Tibial artery (tissue), 4 donors: Measurements from ENCODE around the gene CCDC196.

ENCODE experiments used
- DNase-seq, 2 donors: peaks; one replicate each; pipeline ENCODE4 v3.0.0-alpha.2; 2019
- H3K27ac ChIP-seq, 2 donors: fragments of 200-600 bp; sonication (generic) in 1 of 2; 1 replicate in 1 of 2; 2 replicates in 1 of 2; pipeline ENCODE4 v1.5.1; 2018 to 2019; ENCODE audit warnings: mild to moderate bottlenecking in 1 of 2
- H3K27me3 ChIP-seq, 2 donors: fragments of 200-600 bp; sonication (generic) in 1 of 2; one replicate each; pipeline versions ENCODE4 v1.5.1 to v1.6.0; 2016 to 2019
- H3K36me3 ChIP-seq, 3 donors: fragments of 200-600 bp; sonication (generic) in 2 of 3; one replicate each; pipeline ENCODE4 v1.5.1; 2016 to 2019; ENCODE audit warnings: mild to moderate bottlenecking in 2 of 3
- H3K4me1 ChIP-seq, 4 donors: fragments of 200-600 bp; sonication (generic) in 2 of 4; 1 replicate in 3 of 4; 2 replicates in 1 of 4; pipeline ENCODE4 v1.5.1; 2016 to 2019
- H3K4me3 ChIP-seq, 2 donors: fragments of 200-600 bp; sonication (generic) in 1 of 2; 1 replicate in 1 of 2; 2 replicates in 1 of 2; pipeline ENCODE4 v1.5.1; 2018 to 2019; ENCODE audit warnings: mild to moderate bottlenecking in 2 of 2
- H3K9me3 ChIP-seq, 3 donors: fragments of 200-600 bp; sonication (generic) in 1 of 3; one replicate each; pipeline ENCODE4 v1.5.1; 2016 to 2019
- CTCF ChIP-seq, 2 experiments: fragments of 200-600 bp in 1 of 2; fragments of 450-650 bp in 1 of 2; IDR thresholded peaks; one replicate each; pipeline ENCODE4 v1.5.1; 2017 to 2019; ENCODE audit warnings: antibody characterized with exemption in 2 of 2, mild to moderate bottlenecking in 1 of 2, moderate library complexity in 1 of 2
- intact Hi-C: fragments of 100-400 bp; cut with DNase I; formaldehyde crosslinking; loops from one replicate; pipeline ENCODE4 v1.15.0; 2023; ENCODE audit warnings: low total_unique reads

The CCDC196 gene

GRCh38 chr14:66485029-66485428 lies 1.1 kb upstream of the CCDC196 start:
- Histone ChIP-seq H3K4me1 (no peaks in the 10 kb centered on the region), H3K27ac (no peak overlapping the region), H3K9me3 (no peaks in the 10 kb centered on the region), H3K36me3 (no peaks in the 10 kb centered on the region), H3K4me3 (no peak overlapping the region), H3K27me3 (no peaks in the 10 kb centered on the region)
- intact Hi-C loops, result no loop called here
- TF ChIP-seq CTCF (IDR thresholded peaks at IDR 0.05), result no peak
- no peak for DNase-seq

DNA sequence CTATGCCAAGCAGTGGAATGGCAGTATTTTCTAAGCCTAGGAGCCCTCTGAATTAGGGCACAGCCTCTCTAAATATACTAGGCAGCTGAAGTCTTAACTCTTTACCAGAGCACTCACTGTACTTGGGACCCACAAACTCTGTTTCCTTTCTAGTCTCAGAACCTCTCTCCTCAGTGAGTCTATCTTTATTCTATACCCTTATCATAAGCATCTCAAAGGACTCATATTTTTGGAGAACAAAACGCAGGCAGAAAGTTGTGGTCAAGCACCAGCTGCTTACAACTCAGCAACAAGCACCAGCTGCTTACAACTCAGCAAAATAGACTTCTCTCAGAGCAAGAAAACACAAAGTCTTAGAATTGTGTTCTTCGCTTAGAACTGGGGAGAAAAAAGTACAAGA lies 993 bp downstream of the CCDC196 start:
- no peaks in the 10 kb centered on the region for H3K36me3 ChIP-seq
- TF ChIP-seq CTCF (IDR thresholded peaks at IDR 0.05), result no peak
- no peaks in the 10 kb centered on the region for H3K4me1 ChIP-seq
- no peak overlapping the region for H3K4me3 ChIP-seq
- H3K27ac ChIP-seq, result no peak overlapping the region
- H3K27me3 ChIP-seq, result no peaks in the 10 kb centered on the region
- DNase-seq, result no peak
- H3K9me3 ChIP-seq, result no peaks in the 10 kb centered on the region
- intact Hi-C loops, result no loop called here

DNA sequence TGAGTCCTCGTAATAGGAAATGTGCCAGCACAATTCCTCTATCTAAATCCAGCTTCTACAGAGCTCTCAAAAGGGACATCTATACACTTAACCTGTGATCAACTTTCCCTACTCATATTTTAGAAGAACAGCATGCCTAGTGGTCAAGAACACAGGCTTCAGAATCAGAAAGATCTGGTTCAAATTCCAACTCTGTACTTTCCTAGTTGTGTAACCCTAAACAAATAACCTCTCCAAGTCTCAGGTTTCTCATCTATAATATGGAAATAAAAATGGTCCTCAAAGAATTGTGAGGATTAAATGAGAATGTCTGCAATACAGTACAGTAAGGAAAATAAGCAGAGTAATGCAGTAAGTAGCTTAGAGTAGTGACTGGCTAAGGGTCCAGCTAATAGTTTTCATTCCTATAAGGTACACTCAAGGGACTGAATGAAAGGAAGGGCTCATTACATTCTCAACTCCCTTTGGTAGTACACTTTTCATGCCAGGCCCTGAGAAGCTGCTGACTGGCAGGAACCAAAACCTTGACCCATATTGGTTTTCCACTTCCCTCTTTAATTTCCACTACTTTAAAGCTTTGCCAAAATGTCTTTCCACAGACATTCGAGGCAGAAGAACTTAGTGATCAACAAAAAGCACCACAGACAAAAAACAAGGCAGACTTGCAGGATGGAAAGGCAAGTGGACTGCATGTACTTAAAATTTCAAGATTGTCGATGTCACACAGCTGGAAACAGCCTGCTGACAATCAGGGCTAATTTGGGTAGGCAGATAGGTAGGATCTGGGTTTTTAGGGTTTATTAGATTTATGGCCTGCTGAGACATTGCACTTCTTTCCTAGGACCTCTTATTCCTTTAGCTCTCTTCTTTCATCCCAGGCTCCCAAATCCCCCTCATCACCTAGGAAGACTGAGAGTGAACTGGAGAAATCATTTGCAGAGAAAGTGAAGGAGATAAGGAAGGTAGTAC lies 4.3 kb downstream of the CCDC196 start:
- DNase-seq, result no peak
- intact Hi-C loops, result no loop called here
- Histone ChIP-seq H3K9me3 (no peaks in the 10 kb centered on the region), H3K27me3 (no peaks in the 10 kb centered on the region), H3K4me1 (no peaks in the 10 kb centered on the region), H3K36me3 (no peaks in the 10 kb centered on the region), H3K4me3 (no peak overlapping the region), H3K27ac (no peak overlapping the region)
- TF ChIP-seq CTCF (IDR thresholded peaks at IDR 0.05), result no peak

GRCh38 chr14:66493750-66494149 lies 7.6 kb downstream of the CCDC196 start:
- intact Hi-C loops, result no loop called here
- Histone ChIP-seq H3K36me3 (no peaks in the 10 kb centered on the region), H3K4me1 (no peaks in the 10 kb centered on the region), H3K4me3 (no peak overlapping the region), H3K27me3 (no peaks in the 10 kb centered on the region), H3K9me3 (no peaks in the 10 kb centered on the region), H3K27ac (no peak overlapping the region)
- no peak for TF ChIP-seq CTCF (IDR thresholded peaks at IDR 0.05)
- DNase-seq, result no peak

DNA sequence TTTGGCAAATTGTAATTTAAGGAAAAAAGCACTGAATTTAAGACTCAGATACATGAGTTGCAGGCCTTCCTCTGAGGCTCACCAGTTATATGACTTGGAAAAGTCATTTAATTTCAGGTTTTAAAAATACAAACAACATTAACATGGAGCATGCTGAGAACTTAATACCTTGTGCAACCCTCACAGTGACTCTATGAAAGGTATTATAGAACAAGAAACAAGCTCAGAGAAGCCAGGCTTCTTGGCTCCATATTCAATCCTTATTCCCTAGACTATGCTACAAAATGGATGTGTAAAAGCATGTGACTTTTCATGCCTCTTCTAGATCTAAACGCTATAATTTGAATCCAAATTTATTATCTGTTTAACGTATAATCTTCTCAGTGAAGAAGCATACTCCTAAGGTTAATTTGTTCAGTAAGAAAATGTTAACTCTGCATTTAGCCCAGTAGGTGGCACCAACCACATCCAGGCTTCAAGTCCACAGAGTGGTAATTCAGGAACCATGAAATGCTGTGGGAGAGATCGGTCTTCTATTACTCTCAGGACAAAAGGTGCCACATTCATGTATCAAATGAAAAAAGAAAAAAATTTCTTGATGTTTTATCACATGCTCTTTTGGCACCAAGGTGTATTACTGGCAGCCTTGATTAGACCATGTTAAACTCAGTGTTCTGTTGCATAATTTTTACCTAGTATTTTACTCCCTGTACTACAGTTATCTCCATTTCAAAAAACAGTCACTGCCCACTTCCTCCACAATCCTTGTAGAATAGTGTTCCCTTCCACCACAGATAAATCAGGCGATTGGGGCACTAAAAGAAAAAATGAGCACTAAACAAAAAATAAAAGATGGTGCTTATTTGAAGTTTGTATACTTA lies 9.3 kb downstream of the CCDC196 start:
- H3K27me3 ChIP-seq, result no peaks in the 10 kb centered on the region
- H3K36me3 ChIP-seq, result no peaks in the 10 kb centered on the region
- no peaks in the 10 kb centered on the region for H3K4me1 ChIP-seq
- no peak overlapping the region for H3K4me3 ChIP-seq
- DNase-seq, result peak in 1 of 2 donors; percentile 32
- H3K27ac ChIP-seq, result no peak overlapping the region
- intact Hi-C loops, result no loop called here
- no peaks in the 10 kb centered on the region for H3K9me3 ChIP-seq
- TF ChIP-seq CTCF (IDR thresholded peaks at IDR 0.05), result peak; percentile 69 to 71
